Panc1 (cell line): ENCODE measurements around the gene ERAL1. TPM values are rescaled to one million over a fixed set of nuclear protein-coding genes. Genes with fewer than 3 reads are reported as not detected.

Experiments
- ATAC-seq: fragments of 200-7000 bp; cut with Tn5 transposase; 2 replicates; pipeline ENCODE4 v1.9.1; 2020; ENCODE audit warnings: mild to moderate bottlenecking, moderate library complexity
- BruUV-seq: library from RNA; stranded (reverse); fragments of 400-500 nt; replicated peaks from 2 replicates; lab custom pipeline; 2021; lab: Mats Ljungman, UMichigan
- CTCF ChIA-PET: fragments of 300-600 bp; sonication (Branson Sonifier 250); formaldehyde crosslinking; loops from one replicate; lab custom pipeline; 2022; ENCODE audit warnings: antibody characterized with exemption; lab: Charles Lee
- POLR2A ChIA-PET: fragments of 300-600 bp; sonication (Branson Sonifier 250); formaldehyde crosslinking; loops from one replicate; lab custom pipeline; 2022; ENCODE audit warnings: antibody characterized with exemption; lab: Charles Lee
- DNase-seq: peaks from one replicate; pipeline ENCODE4 v3.0.0-alpha.2; 2010; ENCODE audit warnings: low read depth, low spot score
- H3K27ac ChIP-seq: 2 replicates; pipeline ENCODE4 v1.5.1; 2011; ENCODE audit warnings: mild to moderate bottlenecking, low read length, inconsistent platforms
- H3K27me3 ChIP-seq: fragments of 200-500 bp; sonication (Bioruptor generic); 2 replicates; pipeline ENCODE4 v1.6.0; 2014; ENCODE audit warnings: low read length, inconsistent platforms; ENCODE audit not compliant: control insufficient read depth, insufficient read depth
- H3K36me3 ChIP-seq: fragments of 200-500 bp; sonication (Bioruptor generic); 2 replicates; pipeline ENCODE4 v1.5.1; 2014; ENCODE audit warnings: inconsistent platforms, mild to moderate bottlenecking, low read length, moderate library complexity; ENCODE audit not compliant: control insufficient read depth, insufficient read depth
- H3K4me1 ChIP-seq: 2 replicates; pipeline ENCODE4 v1.5.1; 2011; ENCODE audit warnings: inconsistent platforms, mild to moderate bottlenecking, low read length, moderate library complexity; ENCODE audit not compliant: control insufficient read depth, insufficient read depth
- H3K4me3 ChIP-seq, 2 experiments: 2 replicates each; pipeline ENCODE4 v1.5.1; 2011 to 2012; ENCODE audit warnings: low read depth in 2 of 2, low read length in 2 of 2, mild to moderate bottlenecking in 2 of 2, inconsistent platforms in 1 of 2, moderate library complexity in 1 of 2
- H3K9me3 ChIP-seq: fragments of 200-500 bp; sonication (Bioruptor generic); 2 replicates; pipeline ENCODE4 v1.5.1; 2014; ENCODE audit warnings: low read depth, mild to moderate bottlenecking, inconsistent platforms, low read length, moderate library complexity; ENCODE audit not compliant: control insufficient read depth, insufficient read depth
- POLR2AphosphoS5 ChIP-seq: IDR thresholded peaks from 2 replicates; pipeline ENCODE4 v1.6.1; 2012; ENCODE audit warnings: mild to moderate bottlenecking, low read depth, low read length, moderate library complexity
- SIN3A ChIP-seq: IDR thresholded peaks from 2 replicates; pipeline ENCODE4 v1.6.1; 2012; ENCODE audit warnings: low read depth, mild to moderate bottlenecking, low read length, moderate library complexity, borderline replicate concordance; ENCODE audit not compliant: insufficient read depth
- TCF7L2 ChIP-seq: IDR thresholded peaks from 2 replicates; pipeline ENCODE4 v1.6.1; 2011; ENCODE audit warnings: mild to moderate bottlenecking, low read depth, low read length, inconsistent platforms
- in situ Hi-C: cut with HindIII; loops from 2 replicates; pipeline ENCODE4 v1.10.0; 2016; ENCODE audit warnings: low sequenced_read_pairs, low pct_unique_long_range_greater_than_20kb
- intact Hi-C: fragments of 100-400 bp; cut with micrococcal nuclease; formaldehyde crosslinking; loops from one replicate; pipeline ENCODE4 v1.10.0; 2022; ENCODE audit not compliant: unreplicated experiment
- total RNA-seq: library from RNA; stranded (reverse); gene quantifications from one replicate; pipeline ENCODE4 v1.2.1, GENCODE V29; 2021; ENCODE audit not compliant: unreplicated experiment
- TF ChIP-seq, protein P1 (sequence below), 2 experiments: IDR thresholded peaks; 2 replicates each; pipeline ENCODE4 v1.6.1; 2011 to 2012; ENCODE audit warnings: low read depth in 2 of 2, control low read depth in 1 of 2, low read length in 1 of 2, mild to moderate bottlenecking in 1 of 2, moderate library complexity in 1 of 2; ENCODE audit not compliant: insufficient read depth in 1 of 2
- TF ChIP-seq, protein P2 (sequence below): fragments of 450-650 bp; IDR thresholded peaks from 2 replicates; pipeline ENCODE4 v1.5.1; 2017; ENCODE audit warnings: mild to moderate bottlenecking

Gene ERAL1
- total RNA-seq, 1 experiment from 2014 or later = 74.2 TPM

DNA sequence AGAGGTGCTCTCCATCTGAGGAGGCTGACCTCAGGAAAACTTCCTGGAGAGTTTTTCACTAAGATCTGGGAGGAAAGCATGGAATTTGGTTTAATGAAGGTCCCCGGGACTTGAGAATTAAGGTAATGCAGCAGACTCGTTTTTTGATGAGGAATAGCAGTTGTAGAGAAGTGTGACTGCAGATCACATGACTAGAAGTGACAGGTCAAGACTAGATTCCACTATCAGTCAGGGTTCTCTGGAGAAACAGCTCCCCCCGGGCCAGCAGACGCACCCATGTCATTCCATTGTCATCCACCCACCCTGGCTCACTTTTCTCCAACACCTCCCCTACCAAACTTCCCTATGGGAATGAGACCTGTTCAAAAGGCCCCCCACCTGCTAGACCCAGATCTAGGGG is 50.0 kb downstream of the ERAL1 start:
- ChIA-PET POLR2A (no interaction called here), CTCF (interaction anchor here (0.5 to 2.0 kb wide), 2 partner anchors 49 to 178 kb away, joined by 3 to 6 read pairs; partner anchors contain the start of gene TLCD1)
- Histone ChIP-seq H3K4me1 (peaks cover 4% of the 10 kb centered on the region; the same call in 1 of the 2 replicates), H3K4me3 (no peak overlapping the region), H3K27me3 (no peaks in the 10 kb centered on the region), H3K9me3 (no peaks in the 10 kb centered on the region), H3K27ac (no peak overlapping the region), H3K36me3 (peaks cover 8% of the 10 kb centered on the region; the same call in 1 of the 2 replicates)
- intact Hi-C loops (loop anchor here (10.0 kb wide), 2 partner anchors 60 to 180 kb away; partner anchors contain the start of genes FAM222B, NEK8 and TLCD1), in situ Hi-C loops (no loop called here)
- no peak for TF ChIP-seq POLR2AphosphoS5
- no peak for TF ChIP-seq TCF7L2
- TF ChIP-seq, protein P1, sequence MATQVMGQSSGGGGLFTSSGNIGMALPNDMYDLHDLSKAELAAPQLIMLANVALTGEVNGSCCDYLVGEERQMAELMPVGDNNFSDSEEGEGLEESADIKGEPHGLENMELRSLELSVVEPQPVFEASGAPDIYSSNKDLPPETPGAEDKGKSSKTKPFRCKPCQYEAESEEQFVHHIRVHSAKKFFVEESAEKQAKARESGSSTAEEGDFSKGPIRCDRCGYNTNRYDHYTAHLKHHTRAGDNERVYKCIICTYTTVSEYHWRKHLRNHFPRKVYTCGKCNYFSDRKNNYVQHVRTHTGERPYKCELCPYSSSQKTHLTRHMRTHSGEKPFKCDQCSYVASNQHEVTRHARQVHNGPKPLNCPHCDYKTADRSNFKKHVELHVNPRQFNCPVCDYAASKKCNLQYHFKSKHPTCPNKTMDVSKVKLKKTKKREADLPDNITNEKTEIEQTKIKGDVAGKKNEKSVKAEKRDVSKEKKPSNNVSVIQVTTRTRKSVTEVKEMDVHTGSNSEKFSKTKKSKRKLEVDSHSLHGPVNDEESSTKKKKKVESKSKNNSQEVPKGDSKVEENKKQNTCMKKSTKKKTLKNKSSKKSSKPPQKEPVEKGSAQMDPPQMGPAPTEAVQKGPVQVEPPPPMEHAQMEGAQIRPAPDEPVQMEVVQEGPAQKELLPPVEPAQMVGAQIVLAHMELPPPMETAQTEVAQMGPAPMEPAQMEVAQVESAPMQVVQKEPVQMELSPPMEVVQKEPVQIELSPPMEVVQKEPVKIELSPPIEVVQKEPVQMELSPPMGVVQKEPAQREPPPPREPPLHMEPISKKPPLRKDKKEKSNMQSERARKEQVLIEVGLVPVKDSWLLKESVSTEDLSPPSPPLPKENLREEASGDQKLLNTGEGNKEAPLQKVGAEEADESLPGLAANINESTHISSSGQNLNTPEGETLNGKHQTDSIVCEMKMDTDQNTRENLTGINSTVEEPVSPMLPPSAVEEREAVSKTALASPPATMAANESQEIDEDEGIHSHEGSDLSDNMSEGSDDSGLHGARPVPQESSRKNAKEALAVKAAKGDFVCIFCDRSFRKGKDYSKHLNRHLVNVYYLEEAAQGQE (IDR thresholded peaks at IDR 0.05; ENCODE audit: insufficient read depth in 1 of 2, low read depth in 2 of 2, low read length in 1 of 2) = no peak
- no peak for TF ChIP-seq SIN3A
- TF ChIP-seq, protein P2, sequence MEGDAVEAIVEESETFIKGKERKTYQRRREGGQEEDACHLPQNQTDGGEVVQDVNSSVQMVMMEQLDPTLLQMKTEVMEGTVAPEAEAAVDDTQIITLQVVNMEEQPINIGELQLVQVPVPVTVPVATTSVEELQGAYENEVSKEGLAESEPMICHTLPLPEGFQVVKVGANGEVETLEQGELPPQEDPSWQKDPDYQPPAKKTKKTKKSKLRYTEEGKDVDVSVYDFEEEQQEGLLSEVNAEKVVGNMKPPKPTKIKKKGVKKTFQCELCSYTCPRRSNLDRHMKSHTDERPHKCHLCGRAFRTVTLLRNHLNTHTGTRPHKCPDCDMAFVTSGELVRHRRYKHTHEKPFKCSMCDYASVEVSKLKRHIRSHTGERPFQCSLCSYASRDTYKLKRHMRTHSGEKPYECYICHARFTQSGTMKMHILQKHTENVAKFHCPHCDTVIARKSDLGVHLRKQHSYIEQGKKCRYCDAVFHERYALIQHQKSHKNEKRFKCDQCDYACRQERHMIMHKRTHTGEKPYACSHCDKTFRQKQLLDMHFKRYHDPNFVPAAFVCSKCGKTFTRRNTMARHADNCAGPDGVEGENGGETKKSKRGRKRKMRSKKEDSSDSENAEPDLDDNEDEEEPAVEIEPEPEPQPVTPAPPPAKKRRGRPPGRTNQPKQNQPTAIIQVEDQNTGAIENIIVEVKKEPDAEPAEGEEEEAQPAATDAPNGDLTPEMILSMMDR = no peak
- DNase-seq = no peak
- no peak for ATAC-seq
- BruUV-seq = no TSS peak

DNA sequence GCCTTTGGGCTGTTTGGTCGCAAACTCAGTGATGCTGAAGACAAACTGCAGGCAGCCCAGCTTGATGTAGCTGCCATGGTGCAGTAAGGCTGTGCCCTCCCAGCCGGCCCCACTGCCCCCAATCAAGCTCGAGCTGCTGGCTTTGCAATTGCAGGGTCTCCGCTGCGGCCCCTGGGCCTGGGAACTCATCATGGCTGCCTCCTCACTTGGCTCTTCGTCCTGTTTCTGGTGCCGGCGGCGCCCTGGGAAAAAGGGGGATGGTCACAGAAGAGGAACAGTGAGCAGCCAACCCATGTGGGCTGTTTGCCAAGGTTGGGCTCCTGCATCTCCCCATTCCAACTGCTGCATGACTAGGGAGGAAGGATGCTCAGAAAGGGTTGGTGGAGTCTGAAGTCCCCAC is 51.5 kb downstream of the ERAL1 start:
- Histone ChIP-seq H3K36me3 (peaks cover 16% of the 10 kb centered on the region), H3K4me3 (no peak overlapping the region), H3K27me3 (no peaks in the 10 kb centered on the region), H3K27ac (no peak overlapping the region), H3K9me3 (no peaks in the 10 kb centered on the region), H3K4me1 (peaks cover 4% of the 10 kb centered on the region; the same call in 1 of the 2 replicates)
- TF ChIP-seq, protein P1 (IDR thresholded peaks at IDR 0.05; ENCODE audit: insufficient read depth in 1 of 2, low read depth in 2 of 2, low read length in 1 of 2) = no peak
- TF ChIP-seq TCF7L2 = no peak
- TF ChIP-seq POLR2AphosphoS5 = no peak
- TF ChIP-seq SIN3A = no peak
- POLR2A ChIA-PET = no interaction called here
- DNase-seq (no peak), ATAC-seq (no peak)
- intact Hi-C loops (loop anchor here (10.0 kb wide), 2 partner anchors 61 to 181 kb away; partner anchors contain the start of genes FAM222B, NEK8 and TLCD1), in situ Hi-C loops (no loop called here)
- BruUV-seq = no TSS peak
- CTCF ChIA-PET = no interaction called here
